ENCODE data around the gene LRRC59.

LRRC59 gene

DNA sequence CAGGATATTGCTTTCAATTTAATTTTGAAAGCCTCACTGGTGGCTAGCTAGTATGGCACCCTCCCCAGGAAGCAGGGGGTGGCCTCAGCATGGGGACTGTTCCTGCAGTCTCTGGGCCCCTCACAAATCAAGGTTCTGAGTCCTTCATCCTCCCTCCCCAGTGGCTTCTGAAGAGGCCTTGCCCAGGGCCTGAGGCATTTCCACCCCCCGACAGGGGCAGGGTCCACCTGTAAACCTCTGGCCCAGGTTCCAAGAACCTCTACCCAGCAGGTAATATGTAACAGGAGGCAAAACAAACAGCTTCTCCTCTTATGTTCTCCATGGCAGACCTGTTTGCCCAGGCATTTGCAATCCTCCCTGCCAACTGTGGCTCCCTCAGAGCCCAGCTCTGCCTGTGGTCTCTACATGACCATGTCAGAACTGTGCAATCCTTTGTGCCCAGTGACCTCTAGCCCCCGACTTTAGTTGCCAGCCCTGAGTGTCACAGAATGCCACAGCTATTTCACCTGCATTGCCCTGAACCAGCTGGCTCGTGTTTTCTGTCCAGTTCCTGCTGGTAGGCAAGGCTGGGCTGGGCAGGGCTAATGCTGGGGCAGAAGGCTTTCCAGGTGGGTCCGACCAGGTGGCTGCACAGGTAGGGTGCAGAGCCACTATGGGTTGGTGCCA is 43.0 kb upstream of the LRRC59 start:
- Histone ChIP-seq H3K36me3 (no peaks in the 10 kb centered on the region), H3K27me3 (no peaks in the 10 kb centered on the region), H3K4me3 (ENCODE audit: low read depth, low read length) (no peak overlapping the region), H3K4me1 (no peaks in the 10 kb centered on the region), H3K9me3 (no peaks in the 10 kb centered on the region)
- DNase-seq: no peak
- TF ChIP-seq, protein P1, sequence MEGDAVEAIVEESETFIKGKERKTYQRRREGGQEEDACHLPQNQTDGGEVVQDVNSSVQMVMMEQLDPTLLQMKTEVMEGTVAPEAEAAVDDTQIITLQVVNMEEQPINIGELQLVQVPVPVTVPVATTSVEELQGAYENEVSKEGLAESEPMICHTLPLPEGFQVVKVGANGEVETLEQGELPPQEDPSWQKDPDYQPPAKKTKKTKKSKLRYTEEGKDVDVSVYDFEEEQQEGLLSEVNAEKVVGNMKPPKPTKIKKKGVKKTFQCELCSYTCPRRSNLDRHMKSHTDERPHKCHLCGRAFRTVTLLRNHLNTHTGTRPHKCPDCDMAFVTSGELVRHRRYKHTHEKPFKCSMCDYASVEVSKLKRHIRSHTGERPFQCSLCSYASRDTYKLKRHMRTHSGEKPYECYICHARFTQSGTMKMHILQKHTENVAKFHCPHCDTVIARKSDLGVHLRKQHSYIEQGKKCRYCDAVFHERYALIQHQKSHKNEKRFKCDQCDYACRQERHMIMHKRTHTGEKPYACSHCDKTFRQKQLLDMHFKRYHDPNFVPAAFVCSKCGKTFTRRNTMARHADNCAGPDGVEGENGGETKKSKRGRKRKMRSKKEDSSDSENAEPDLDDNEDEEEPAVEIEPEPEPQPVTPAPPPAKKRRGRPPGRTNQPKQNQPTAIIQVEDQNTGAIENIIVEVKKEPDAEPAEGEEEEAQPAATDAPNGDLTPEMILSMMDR (IDR thresholded peaks at IDR 0.05; ENCODE audit: low read depth, low read length): no peak

DNA sequence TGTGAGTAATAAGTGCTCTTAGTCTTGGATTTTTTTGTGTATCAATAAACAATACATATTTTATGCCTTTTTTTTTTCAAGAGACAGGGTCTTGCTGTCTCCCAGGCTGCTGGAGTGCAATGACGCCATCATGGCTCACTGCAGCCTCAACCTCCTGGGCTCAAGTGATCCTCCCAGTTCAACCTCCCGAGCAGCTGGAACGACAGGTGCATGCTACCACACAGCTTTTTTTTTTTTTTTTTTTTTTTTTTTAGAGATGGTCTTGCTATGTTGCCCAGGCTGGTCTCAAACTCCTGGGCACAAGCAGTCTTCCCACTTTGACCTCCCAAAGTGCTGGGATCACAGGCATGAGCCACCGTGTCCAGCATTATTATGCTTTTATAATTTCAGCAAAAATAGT is 41.7 kb upstream of the LRRC59 start:
- H3K27me3 ChIP-seq: no peaks in the 10 kb centered on the region
- TF ChIP-seq, protein P1 (IDR thresholded peaks at IDR 0.05; ENCODE audit: low read depth, low read length): no peak
- H3K4me3 ChIP-seq (ENCODE audit: low read depth, low read length): no peak overlapping the region
- no peaks in the 10 kb centered on the region for H3K4me1 ChIP-seq
- DNase-seq: no peak
- no peaks in the 10 kb centered on the region for H3K36me3 ChIP-seq
- H3K9me3 ChIP-seq: no peaks in the 10 kb centered on the region

DNA sequence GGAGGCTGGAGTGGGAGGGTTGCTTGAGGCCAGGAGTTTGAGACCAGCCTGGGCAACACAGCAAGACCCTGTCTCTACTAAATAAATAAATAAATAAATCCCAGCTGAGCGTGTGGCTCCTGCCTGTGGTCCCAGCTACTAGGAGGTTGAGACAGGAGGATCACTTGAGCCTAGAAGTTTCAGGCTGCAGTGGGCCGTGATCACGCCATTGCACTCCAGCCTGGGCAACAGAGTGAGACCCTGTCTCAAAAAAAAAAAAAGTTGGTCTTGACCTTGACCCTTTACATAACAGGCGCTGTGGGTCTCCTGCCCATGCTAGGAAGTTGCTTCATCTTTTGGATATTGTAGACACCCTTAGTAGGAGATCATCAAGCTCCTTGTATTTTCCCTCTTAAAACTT is 40.1 kb upstream of the LRRC59 start:
- TF ChIP-seq, protein P1 (IDR thresholded peaks at IDR 0.05; ENCODE audit: low read depth, low read length): no peak
- Histone ChIP-seq H3K4me1 (no peaks in the 10 kb centered on the region), H3K9me3 (no peaks in the 10 kb centered on the region), H3K4me3 (ENCODE audit: low read depth, low read length) (no peak overlapping the region), H3K36me3 (no peaks in the 10 kb centered on the region), H3K27me3 (no peaks in the 10 kb centered on the region)
- no peak for DNase-seq

DNA sequence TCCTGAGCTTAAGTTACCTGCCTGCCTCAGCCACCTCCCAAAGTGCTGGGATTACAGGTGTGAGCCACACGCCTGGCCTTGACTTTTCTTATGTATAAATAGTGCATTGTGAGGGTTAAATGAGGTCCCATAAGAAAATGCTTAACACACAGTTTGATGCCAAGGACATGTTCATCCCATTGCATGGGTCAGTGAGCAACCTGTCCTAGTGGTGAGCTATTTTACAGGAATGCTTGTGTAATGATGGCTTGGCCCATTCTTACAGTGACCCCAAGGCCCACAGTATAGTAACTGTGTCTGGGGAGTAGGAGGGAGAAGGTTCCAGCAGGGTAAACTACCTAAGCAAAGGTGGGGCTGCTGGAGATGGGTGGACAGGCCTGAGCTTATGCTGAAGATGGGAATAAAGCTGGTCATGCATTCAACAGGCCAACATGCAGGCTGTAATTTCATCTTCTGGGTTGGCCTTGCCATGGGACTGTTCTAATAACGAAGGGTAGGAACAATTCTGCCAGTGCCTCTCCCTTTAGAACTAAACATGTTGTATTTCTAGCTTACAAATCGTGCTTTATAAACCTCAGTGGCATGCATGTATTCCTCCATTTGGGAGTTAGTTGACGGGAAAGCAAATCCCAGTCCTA is 34.9 kb upstream of the LRRC59 start:
- H3K9me3 ChIP-seq: no peaks in the 10 kb centered on the region
- H3K4me1 ChIP-seq: no peaks in the 10 kb centered on the region
- H3K27me3 ChIP-seq: no peaks in the 10 kb centered on the region
- TF ChIP-seq, protein P1 (IDR thresholded peaks at IDR 0.05; ENCODE audit: low read depth, low read length): no peak
- H3K36me3 ChIP-seq: no peaks in the 10 kb centered on the region
- DNase-seq: no peak
- H3K4me3 ChIP-seq (ENCODE audit: low read depth, low read length): no peak overlapping the region

GRCh38 chr17:50430821-50431618 is 33.7 kb upstream of the LRRC59 start:
- Histone ChIP-seq H3K4me1 (peaks cover 5% of the 10 kb centered on the region; the same call in 1 of the 2 replicates), H3K4me3 (ENCODE audit: low read depth, low read length) (no peak overlapping the region), H3K27me3 (no peaks in the 10 kb centered on the region), H3K36me3 (no peaks in the 10 kb centered on the region), H3K9me3 (no peaks in the 10 kb centered on the region)
- TF ChIP-seq, protein P1 (IDR thresholded peaks at IDR 0.05; ENCODE audit: low read depth, low read length): no peak
- no peak for DNase-seq
